B cell (primary cell): ENCODE data around the gene PGS1. TPM values are rescaled to one million over a fixed set of nuclear protein-coding genes. Genes with fewer than 3 reads are reported as not detected.

ENCODE experiments used
- ATAC-seq: fragments of 200-7000 bp; cut with Tn5 transposase; one replicate; pipeline ENCODE4 v1.10.0; 2021; ENCODE audit warnings: low read depth, mild to moderate bottlenecking, moderate number of reproducible peaks, moderate library complexity
- CTCF ChIA-PET: fragments of 350-600 bp; sonication (Branson Sonifier 250); formaldehyde crosslinking; loops from one replicate; lab custom pipeline; 2021; ENCODE audit warnings: antibody characterized with exemption, inconsistent platforms; lab: Charles Lee
- POLR2A ChIA-PET: fragments of 350-600 bp; sonication (Branson Sonifier 250); formaldehyde crosslinking; loops from one replicate; lab custom pipeline; 2021; ENCODE audit warnings: antibody characterized with exemption; lab: Charles Lee
- DNase-seq: peaks from one replicate; pipeline ENCODE4 v3.0.0; 2013
- H2AFZ ChIP-seq: 2 replicates; pipeline ENCODE4 v1.6.1; 2012; ENCODE audit warnings: mild to moderate bottlenecking, low read depth, low read length; ENCODE audit not compliant: insufficient read depth, poor library complexity, severe bottlenecking
- H3K27ac ChIP-seq, 2 donors: 1 replicate in 1 of 2; 2 replicates in 1 of 2; pipeline ENCODE4 v1.5.1; 2012 to 2013; ENCODE audit warnings: low read length in 2 of 2, mild to moderate bottlenecking in 2 of 2, moderate library complexity in 1 of 2
- H3K27me3 ChIP-seq, 4 experiments: fragments of 200-600 bp in 1 of 4; sonication (generic) in 1 of 4; replicated peaks in 1 of 4; 1 replicate in 2 of 4; 2 replicates in 2 of 4; pipeline versions ENCODE4 v1.6.1 to v1.7.0; 2013 to 2016; ENCODE audit warnings: low read length in 3 of 4, mild to moderate bottlenecking in 2 of 4, mixed read lengths in 1 of 4, moderate library complexity in 1 of 4; ENCODE audit not compliant: insufficient read depth in 4 of 4, control insufficient read depth in 3 of 4; ENCODE audit errors: control extremely low read depth in 1 of 4
- H3K36me3 ChIP-seq, 2 experiments: replicated peaks in 1 of 2; 1 replicate in 1 of 2; 2 replicates in 1 of 2; pipeline versions ENCODE4 v1.6.1 to v1.7.1; 2013; ENCODE audit warnings: low read length in 1 of 2; ENCODE audit not compliant: insufficient read depth in 2 of 2, control insufficient read depth in 1 of 2; ENCODE audit errors: control extremely low read depth in 1 of 2, extremely low read depth in 1 of 2
- H3K4me1 ChIP-seq, 2 donors: fragments of 200-600 bp in 1 of 2; sonication (generic) in 1 of 2; 1 replicate in 1 of 2; 2 replicates in 1 of 2; pipeline versions ENCODE4 v1.5.1 to v1.6.1; 2013 to 2017; ENCODE audit warnings: low read length in 2 of 2; ENCODE audit not compliant: control insufficient read depth in 2 of 2, insufficient read depth in 2 of 2
- H3K4me2 ChIP-seq: replicated peaks from 2 replicates; pipeline ENCODE3; 2012; ENCODE audit warnings: mild to moderate bottlenecking, low read depth, low read length; ENCODE audit not compliant: poor library complexity, severe bottlenecking
- H3K4me3 ChIP-seq, 5 experiments: fragments of 200-600 bp in 1 of 5; sonication (generic) in 1 of 5; 1 replicate in 3 of 5; 2 replicates in 2 of 5; pipeline versions ENCODE4 v1.5.1 to v1.7.0; 2011 to 2016; ENCODE audit warnings: low read length in 4 of 5, mild to moderate bottlenecking in 4 of 5, low read depth in 2 of 5, control low read depth in 1 of 5, moderate library complexity in 1 of 5; ENCODE audit not compliant: insufficient read depth in 1 of 5; ENCODE audit errors: control extremely low read depth in 1 of 5, extremely low read depth in 1 of 5
- H3K79me2 ChIP-seq: fragments of 200-600 bp; sonication (generic); one replicate; pipeline ENCODE4 v1.6.0; 2016; ENCODE audit warnings: low read length; ENCODE audit not compliant: control insufficient read depth, insufficient read depth
- H3K9ac ChIP-seq: fragments of 200-600 bp; sonication (generic); 2 replicates; pipeline ENCODE4 v1.6.1; 2017; ENCODE audit warnings: mild to moderate bottlenecking, low read length, moderate library complexity
- H3K9me3 ChIP-seq, 3 donors: one replicate each; pipeline versions ENCODE4 v1.6.1 to v1.7.1; 2013; ENCODE audit warnings: low read length in 2 of 3; ENCODE audit not compliant: control insufficient read depth in 2 of 3, insufficient read depth in 1 of 3; ENCODE audit errors: control extremely low read depth in 1 of 3
- H4K20me1 ChIP-seq: 2 replicates; pipeline ENCODE4 v1.6.0; 2012; ENCODE audit warnings: mild to moderate bottlenecking, low read length; ENCODE audit not compliant: insufficient read depth, control insufficient read depth, poor library complexity, severe bottlenecking
- H3K27ac Mint-ChIP-seq: one replicate; pipeline ENCODE4 v1.8.0; 2021; ENCODE audit warnings: mixed read lengths
- H3K27me3 Mint-ChIP-seq: one replicate; pipeline ENCODE4 v1.8.0; 2021; ENCODE audit warnings: mixed read lengths
- H3K4me1 Mint-ChIP-seq: one replicate; pipeline ENCODE4 v1.8.0; 2021; ENCODE audit warnings: mixed read lengths
- H3K4me3 Mint-ChIP-seq: one replicate; pipeline ENCODE4 v1.8.0; 2021; ENCODE audit warnings: mixed read lengths
- H3K9me3 Mint-ChIP-seq: one replicate; pipeline ENCODE4 v1.8.0; 2022; ENCODE audit warnings: mixed read lengths; ENCODE audit not compliant: insufficient read depth
- CTCF ChIP-seq: fragments of 200-600 bp; IDR thresholded peaks from one replicate; pipeline ENCODE4 v1.8.0; 2022; ENCODE audit warnings: antibody characterized with exemption, mild to moderate bottlenecking
- EZH2 ChIP-seq: IDR thresholded peaks from 2 replicates; pipeline ENCODE4 v1.6.1; 2012; ENCODE audit warnings: borderline replicate concordance, low read depth, mild to moderate bottlenecking, moderate library complexity, low read length; ENCODE audit not compliant: insufficient read depth, poor library complexity, severe bottlenecking
- WGBS: methylation state at CpG from one replicate; pipeline ENCODE4 v1.1.5; 2013; ENCODE audit warnings: missing lambda C conversion rate; ENCODE audit not compliant: insufficient coverage; 5-methylcytosine and 5-hydroxymethylcytosine counted together
- intact Hi-C: fragments of 100-400 bp; cut with micrococcal nuclease; formaldehyde crosslinking; loops from one replicate; pipeline ENCODE4 v1.10.0; 2022
- polyA plus RNA-seq: library from polyadenylated mRNA; depleted of rRNA; stranded (reverse); fragments of >200 nt; gene quantifications from 2 replicates; pipeline ENCODE4 v1.2.3, GENCODE V29; 2012
- total RNA-seq, 2 donors: library from RNA; stranded (reverse); fragments of 120-200 nt in 1 of 2; gene quantifications; 1 replicate in 1 of 2; 2 replicates in 1 of 2; pipeline versions ENCODE4 v1.2.3 to v1.2.4, GENCODE V29; 2013 to 2022

The PGS1 gene
- total and polyA plus RNA-seq, 2 donors (not counting 1 experiment from before 2014, with no cell fraction given): 85.1 to 88.3 TPM

GRCh38 chr17:78458091-78458490 is 79.6 kb downstream of the PGS1 start:
- Histone ChIP-seq H3K79me2 (no peaks in the 10 kb centered on the region), H4K20me1 (no peaks in the 10 kb centered on the region), H3K9me3 (no peaks in the 10 kb centered on the region), H3K4me2 (no peak overlapping the region), H3K36me3 (no peaks in the 10 kb centered on the region), H2AFZ (no peak overlapping the region), H3K4me1 (no peaks in the 10 kb centered on the region), H3K27me3 (no peaks in the 10 kb centered on the region), H3K4me3 (no peak overlapping the region), H3K27ac (no peak overlapping the region), H3K9ac (no peak overlapping the region)
- 83% methylated on average over 10 of the region's 10 CpGs for WGBS
- DNase-seq (no peak), ATAC-seq (no peak)
- intact Hi-C loops: no loop called here
- ChIA-PET POLR2A (no interaction called here), CTCF (no interaction called here)
- Mint-ChIP-seq H3K4me3 (no peak overlapping the region), H3K9me3 (no peaks in the 10 kb centered on the region), H3K27me3 (no peaks in the 10 kb centered on the region), H3K27ac (no peak overlapping the region), H3K4me1 (no peaks in the 10 kb centered on the region)
- TF ChIP-seq CTCF (no peak), EZH2 (no peak)

- TF ChIP-seq CTCF (no peak), EZH2 (no peak)
- Histone ChIP-seq H3K4me3 (no peak overlapping the region), H3K27me3 (no peaks in the 10 kb centered on the region), H2AFZ (no peak overlapping the region), H3K79me2 (no peaks in the 10 kb centered on the region), H3K9ac (no peak overlapping the region), H3K36me3 (no peaks in the 10 kb centered on the region), H3K27ac (no peak overlapping the region), H3K9me3 (no peaks in the 10 kb centered on the region), H3K4me1 (no peaks in the 10 kb centered on the region), H3K4me2 (no peak overlapping the region), H4K20me1 (no peaks in the 10 kb centered on the region)
- 95% methylated on average over 36 of the region's 37 CpGs for WGBS
- no peak overlapping the region for H3K4me3 Mint-ChIP-seq
- no peak for DNase-seq
- POLR2A ChIA-PET: no interaction called here
- no peaks in the 10 kb centered on the region for H3K4me1 Mint-ChIP-seq
- CTCF ChIA-PET: no interaction called here
- intact Hi-C loops: no loop called here
- H3K9me3 Mint-ChIP-seq: no peaks in the 10 kb centered on the region
- ATAC-seq: no peak
- no peak overlapping the region for H3K27ac Mint-ChIP-seq
- no peaks in the 10 kb centered on the region for H3K27me3 Mint-ChIP-seq
Observed at GRCh38 chr17:78458736-78459335, 80.4 kb downstream of the PGS1 start.
